Activated CD4-positive, alpha-beta T cell treated with anti-CD3 and anti-CD28 coated beads, Interleukin-10, Interleukin-2, amounts not matched to agents 100 ng/mL and 50 ng/mL, durations not matched to agents 16 hours and 8 hours (primary cell): ENCODE results near the gene NR2C1.

Source experiments
- DNase-seq: peaks from one replicate; pipeline ENCODE4 v3.0.0-alpha.2; 2020

Gene NR2C1

GRCh38 chr12:95083471-95083870 is 10.1 kb upstream of the NR2C1 start:
- DNase-seq, result no peak

GRCh38 chr12:95077341-95077740 is 3.9 kb upstream of the NR2C1 start:
- no peak for DNase-seq

- DNase-seq, result no peak
Observed at GRCh38 chr12:95074766-95075165, 1.3 kb upstream of the NR2C1 start.

GRCh38 chr12:95073698-95074520 is 491 bp upstream of the NR2C1 start:
- DNase-seq, result no peak

GRCh38 chr12:95070378-95070777 is 3.0 kb downstream of the NR2C1 start:
- no peak for DNase-seq

- no peak for DNase-seq
Observed at GRCh38 chr12:95066091-95066855, 7.1 kb downstream of the NR2C1 start.

GRCh38 chr12:95060951-95061350 is 12.5 kb downstream of the NR2C1 start:
- no peak for DNase-seq

GRCh38 chr12:95059984-95060383 is 13.4 kb downstream of the NR2C1 start:
- DNase-seq, result no peak

- no peak for DNase-seq
Observed at GRCh38 chr12:95057424-95057823, 16.0 kb downstream of the NR2C1 start.

- DNase-seq, result no peak
Observed at GRCh38 chr12:95055057-95055456, 18.4 kb downstream of the NR2C1 start.

GRCh38 chr12:95054206-95054605 is 19.2 kb downstream of the NR2C1 start:
- DNase-seq, result no peak

- no peak for DNase-seq
Observed at GRCh38 chr12:95051241-95051640, 22.2 kb downstream of the NR2C1 start.

- DNase-seq, result peak; percentile 6
Observed at GRCh38 chr12:95037906-95038305, 35.5 kb downstream of the NR2C1 start.

GRCh38 chr12:95034750-95035149 is 38.7 kb downstream of the NR2C1 start:
- no peak for DNase-seq

- DNase-seq, result no peak
Observed at GRCh38 chr12:95022477-95022876, 50.9 kb downstream of the NR2C1 start.

GRCh38 chr12:95017482-95017881 is 55.9 kb downstream of the NR2C1 start:
- DNase-seq, result no peak

GRCh38 chr12:95016120-95016519 is 57.3 kb downstream of the NR2C1 start:
- no peak for DNase-seq

GRCh38 chr12:95014554-95014953 is 58.9 kb downstream of the NR2C1 start:
- no peak for DNase-seq

- no peak for DNase-seq
Observed at GRCh38 chr12:95006206-95006605, 67.2 kb downstream of the NR2C1 start.

- DNase-seq, result no peak
Observed at GRCh38 chr12:95004610-95005009, 68.8 kb downstream of the NR2C1 start.

GRCh38 chr12:95003921-95004272 is 69.5 kb downstream of the NR2C1 start:
- no peak for DNase-seq

- peak; percentile 97 for DNase-seq
Observed at GRCh38 chr12:95003213-95003920, 70.1 kb downstream of the NR2C1 start, which contains the start of gene NDUFA12. Gene NDUFA12, minus strand, starts transcription at chr12:95003697. Its CDS starts 17 bp downstream, at chr12:95003680.

GRCh38 chr12:95002754-95003153 is 70.7 kb downstream of the NR2C1 start:
- DNase-seq, result peak; percentile 13

- no peak for DNase-seq
Observed at GRCh38 chr12:94998326-94998725, 75.1 kb downstream of the NR2C1 start.
